ENCODE measurements around the gene ANGPTL7.
"Not testable (repeated sequence)": the region's sequence is repeated elsewhere in the genome, so short reads cannot be mapped to it uniquely, and the experiment has no call there.

DNA sequence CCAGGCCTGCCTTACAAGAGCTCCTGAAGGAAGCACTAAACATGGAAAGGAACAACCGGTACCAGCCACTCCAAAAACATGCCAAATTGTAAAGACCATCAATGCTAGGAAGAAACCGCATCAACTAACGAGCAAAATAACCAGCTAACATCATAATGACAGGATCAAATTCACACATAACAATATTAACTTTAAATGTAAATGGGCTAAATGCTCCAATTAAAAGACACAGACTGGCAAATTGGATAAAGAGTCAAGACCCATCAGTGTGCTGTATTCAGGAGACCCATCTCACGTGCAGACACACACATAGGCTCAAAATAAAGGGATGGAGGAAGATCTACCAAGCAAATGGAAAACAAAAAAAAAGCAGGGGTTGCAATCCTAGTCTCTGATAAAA is 26.4 kb upstream of the ANGPTL7 start:
- TF ChIP-seq EZH2 (IDR thresholded peaks at IDR 0.05); POLR2AphosphoS5 (IDR thresholded peaks at IDR 0.05; ENCODE audit: borderline replicate concordance, low read depth, low read length): not testable (repeated sequence)
